ENCODE data around the gene MACF1.
"Not testable (repeated sequence)": the region's sequence is repeated elsewhere in the genome, so short reads cannot be mapped to it uniquely, and the experiment has no call there.

Gene MACF1

GRCh38 chr1:39475551-39475950 lies 271.1 kb downstream of the MACF1 start:
- not testable (repeated sequence) for DNase-seq

GRCh38 chr1:39478126-39478915 lies 273.8 kb downstream of the MACF1 start:
- no peak for DNase-seq

- no peak for DNase-seq
Measured at GRCh38 chr1:39481289-39481688, 276.8 kb downstream of the MACF1 start.

GRCh38 chr1:39483276-39483675 lies 278.8 kb downstream of the MACF1 start:
- DNase-seq: no peak

- no peak for DNase-seq
Measured at GRCh38 chr1:39484564-39484963, 280.1 kb downstream of the MACF1 start.

- DNase-seq: no peak
Measured at GRCh38 chr1:39485046-39485803, 280.7 kb downstream of the MACF1 start.

GRCh38 chr1:39488012-39488545 lies 283.6 kb downstream of the MACF1 start:
- no peak for DNase-seq

GRCh38 chr1:39488793-39489566 lies 284.5 kb downstream of the MACF1 start:
- DNase-seq: no peak

- DNase-seq: no peak
Measured at GRCh38 chr1:39489567-39490239, 285.2 kb downstream of the MACF1 start.

- no peak for DNase-seq
Measured at GRCh38 chr1:39490596-39491145, 286.2 kb downstream of the MACF1 start.

GRCh38 chr1:39491146-39491921 lies 286.8 kb downstream of the MACF1 start, which contains the start of gene BMP8A:
BMP8A (plus strand) TSS chr1:39491636; CDS start chr1:39491992, 356 bp downstream.
- no peak for DNase-seq

GRCh38 chr1:39492118-39493042 lies 287.9 kb downstream of the MACF1 start:
- DNase-seq: not testable (repeated sequence)

- DNase-seq: not testable (repeated sequence)
Measured at GRCh38 chr1:39493043-39493810, 288.7 kb downstream of the MACF1 start.

- DNase-seq: no peak
Measured at GRCh38 chr1:39494671-39495410, 290.3 kb downstream of the MACF1 start.

- DNase-seq: not testable (repeated sequence)
Measured at GRCh38 chr1:39496520-39496919, 292.0 kb downstream of the MACF1 start.

GRCh38 chr1:39497585-39497984 lies 293.1 kb downstream of the MACF1 start:
- DNase-seq: no peak

GRCh38 chr1:39498096-39498710 lies 293.7 kb downstream of the MACF1 start:
- not testable (repeated sequence) for DNase-seq

GRCh38 chr1:39498821-39499220 lies 294.3 kb downstream of the MACF1 start:
- DNase-seq: not testable (repeated sequence)
